ENCODE measurements around the gene GALNT2. TPM values are rescaled to one million over a fixed set of nuclear protein-coding genes. Genes with fewer than 3 reads are reported as not detected.

GALNT2 gene
- total and polyA plus RNA-seq, 10 of the 15 experiments (the other 5 are each of a cell fraction or from before 2014, with no cell fraction given), result 0.52 to 27.7 (median 16.3) TPM

DNA sequence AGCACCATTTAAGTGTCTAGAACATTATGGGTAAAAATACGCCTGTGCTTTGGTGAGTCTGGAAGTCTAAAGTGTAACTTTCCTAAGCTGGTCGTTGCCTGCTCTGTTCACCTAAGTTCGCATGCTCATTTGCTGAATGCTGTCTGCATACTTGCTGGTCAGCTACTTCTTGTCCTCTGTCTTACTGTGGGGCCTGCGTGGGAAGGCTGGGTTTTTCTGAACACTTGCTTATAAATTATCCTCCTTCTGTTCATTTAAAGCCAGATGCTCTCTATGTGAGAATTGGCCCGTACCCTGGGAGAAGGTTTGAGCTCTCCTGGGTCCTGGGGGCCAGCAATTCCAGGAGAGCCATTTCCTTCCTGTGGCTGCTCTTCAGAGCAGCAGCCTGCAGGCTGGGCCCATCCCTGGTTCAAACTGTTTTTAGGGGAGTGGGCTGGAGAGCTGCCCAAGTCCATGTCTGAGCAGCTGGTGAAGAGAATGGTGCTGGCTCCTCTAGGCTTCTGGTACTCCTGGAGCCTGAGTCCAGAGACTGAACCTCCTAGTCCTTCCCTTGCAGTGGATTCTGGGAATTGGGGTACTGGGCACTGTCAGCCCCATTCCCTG is 75.7 kb downstream of the GALNT2 start:
- Histone ChIP-seq H3K27ac (ENCODE audit: control insufficient read depth, insufficient read depth) (no peak overlapping the region), H3K4me3 (no peak overlapping the region), H4K20me1 (ENCODE audit: control insufficient read depth, insufficient read depth) (no peaks in the 10 kb centered on the region), H3K36me3 (ENCODE audit: control insufficient read depth in 2 of 2, insufficient read depth in 2 of 2, low read length in 1 of 2) (peaks cover 0 to 2% of the 10 kb centered on the region in 2 experiments; a peak in 2 of 4 replicates), H2AFZ (ENCODE audit: control insufficient read depth, low read depth, low read length) (no peak overlapping the region), H3K4me2 (ENCODE audit: control insufficient read depth, insufficient read depth) (no peak overlapping the region), H3K27me3 (replicated peaks in 1 of 2; ENCODE audit: control insufficient read depth in 2 of 2, insufficient read depth in 2 of 2, low read length in 1 of 2) (no peaks in the 10 kb centered on the region), H3K79me2 (ENCODE audit: control insufficient read depth, insufficient read depth, low read length) (peaks cover 6% of the 10 kb centered on the region), H3K4me1 (ENCODE audit: control insufficient read depth, insufficient read depth, low read length) (peaks cover 23% of the 10 kb centered on the region), H3K9me3 (replicated peaks; ENCODE audit: control insufficient read depth, insufficient read depth, low read length) (no peaks in the 10 kb centered on the region), H3K9ac (ENCODE audit: control insufficient read depth, insufficient read depth, low read length) (no peak overlapping the region)
- intact Hi-C loops (cut with micrococcal nuclease; ENCODE audit: unreplicated experiment) (no loop called here), in situ Hi-C loops (cut with MboI) (no loop called here)
- 87% methylated on average over 5 of the region's 5 CpGs for WGBS (ENCODE audit: insufficient coverage, insufficient replicate concordance, low lambda C conversion rate, missing lambda C conversion rate)
- TF ChIP-seq YBX1 (IDR thresholded peaks at IDR 0.05), result no peak
- no peak for TF ChIP-seq SMAD5 (IDR thresholded peaks at IDR 0.05; ENCODE audit: low read depth)
- TF ChIP-seq TCF7 (IDR thresholded peaks at IDR 0.05; ENCODE audit: borderline replicate concordance), result no peak
- TF ChIP-seq, protein P1, sequence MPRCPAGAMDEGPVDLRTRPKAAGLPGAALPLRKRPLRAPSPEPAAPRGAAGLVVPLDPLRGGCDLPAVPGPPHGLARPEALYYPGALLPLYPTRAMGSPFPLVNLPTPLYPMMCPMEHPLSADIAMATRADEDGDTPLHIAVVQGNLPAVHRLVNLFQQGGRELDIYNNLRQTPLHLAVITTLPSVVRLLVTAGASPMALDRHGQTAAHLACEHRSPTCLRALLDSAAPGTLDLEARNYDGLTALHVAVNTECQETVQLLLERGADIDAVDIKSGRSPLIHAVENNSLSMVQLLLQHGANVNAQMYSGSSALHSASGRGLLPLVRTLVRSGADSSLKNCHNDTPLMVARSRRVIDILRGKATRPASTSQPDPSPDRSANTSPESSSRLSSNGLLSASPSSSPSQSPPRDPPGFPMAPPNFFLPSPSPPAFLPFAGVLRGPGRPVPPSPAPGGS (IDR thresholded peaks at IDR 0.05; ENCODE audit: borderline replicate concordance, insufficient read depth, low read depth, low read length, poor library complexity, severe bottlenecking), result no peak
- TF ChIP-seq, protein P2, sequence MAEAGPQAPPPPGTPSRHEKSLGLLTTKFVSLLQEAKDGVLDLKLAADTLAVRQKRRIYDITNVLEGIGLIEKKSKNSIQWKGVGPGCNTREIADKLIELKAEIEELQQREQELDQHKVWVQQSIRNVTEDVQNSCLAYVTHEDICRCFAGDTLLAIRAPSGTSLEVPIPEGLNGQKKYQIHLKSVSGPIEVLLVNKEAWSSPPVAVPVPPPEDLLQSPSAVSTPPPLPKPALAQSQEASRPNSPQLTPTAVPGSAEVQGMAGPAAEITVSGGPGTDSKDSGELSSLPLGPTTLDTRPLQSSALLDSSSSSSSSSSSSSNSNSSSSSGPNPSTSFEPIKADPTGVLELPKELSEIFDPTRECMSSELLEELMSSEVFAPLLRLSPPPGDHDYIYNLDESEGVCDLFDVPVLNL (IDR thresholded peaks at IDR 0.05; ENCODE audit: low read depth, low read length), result no peak
- no peak for TF ChIP-seq NFXL1 (IDR thresholded peaks at IDR 0.05; ENCODE audit: borderline replicate concordance)
- no peak for TF ChIP-seq ZNF24 (IDR thresholded peaks at IDR 0.05)
- TF ChIP-seq, protein P3, sequence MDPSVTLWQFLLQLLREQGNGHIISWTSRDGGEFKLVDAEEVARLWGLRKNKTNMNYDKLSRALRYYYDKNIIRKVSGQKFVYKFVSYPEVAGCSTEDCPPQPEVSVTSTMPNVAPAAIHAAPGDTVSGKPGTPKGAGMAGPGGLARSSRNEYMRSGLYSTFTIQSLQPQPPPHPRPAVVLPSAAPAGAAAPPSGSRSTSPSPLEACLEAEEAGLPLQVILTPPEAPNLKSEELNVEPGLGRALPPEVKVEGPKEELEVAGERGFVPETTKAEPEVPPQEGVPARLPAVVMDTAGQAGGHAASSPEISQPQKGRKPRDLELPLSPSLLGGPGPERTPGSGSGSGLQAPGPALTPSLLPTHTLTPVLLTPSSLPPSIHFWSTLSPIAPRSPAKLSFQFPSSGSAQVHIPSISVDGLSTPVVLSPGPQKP (IDR thresholded peaks at IDR 0.05; ENCODE audit: low read depth, low read length), result no peak
- no peak for TF ChIP-seq RCOR1 (conservative IDR thresholded peaks at IDR 0.05; ENCODE audit: low read depth, low read length)
- no peak for TF ChIP-seq PAX5 (IDR thresholded peaks at IDR 0.05; ENCODE audit: borderline replicate concordance, low read depth, low read length)
- no peak for TF ChIP-seq SIX5 (IDR thresholded peaks at IDR 0.05; ENCODE audit: low read depth, low read length, severe bottlenecking)
- FAIRE-seq (no peak), DNase-seq (ENCODE audit: low read depth, low spot score) (no peak), ATAC-seq (no peak)
- POLR2A ChIA-PET, result interaction anchor here (1.3 kb wide), 1 partner anchor 9 kb away, joined by 8 read pairs; no protein-coding TSS in a partner anchor
- BruUV-seq (replicated peaks), result no TSS peak
- SMC1A ChIA-PET (ENCODE audit: uncharacterized antibody, unreplicated experiment), result interaction anchor here (0.8 kb wide), 1 partner anchor 9 kb away, joined by 4 read pairs; no protein-coding TSS in a partner anchor
- CTCF ChIA-PET, result interaction anchor here (1.1 to 1.8 kb wide), 3 partner anchors 9 to 24 kb away, joined by 3 to 5 read pairs (median 3); no protein-coding TSS in a partner anchor
- RAD21 ChIA-PET (ENCODE audit: unreplicated experiment), result interaction anchor here (1.1 kb wide), 2 partner anchors 9 to 13 kb away, joined by 3 read pairs; no protein-coding TSS in a partner anchor
